ENCODE results near the gene NACAD.
"Not testable (repeated sequence)": the region's sequence is repeated elsewhere in the genome, so short reads cannot be mapped to it uniquely, and the experiment has no call there.

The NACAD gene

GRCh38 chr7:45050198-45050597 is 38.6 kb downstream of the NACAD start:
- FAIRE-seq: no peak

DNA sequence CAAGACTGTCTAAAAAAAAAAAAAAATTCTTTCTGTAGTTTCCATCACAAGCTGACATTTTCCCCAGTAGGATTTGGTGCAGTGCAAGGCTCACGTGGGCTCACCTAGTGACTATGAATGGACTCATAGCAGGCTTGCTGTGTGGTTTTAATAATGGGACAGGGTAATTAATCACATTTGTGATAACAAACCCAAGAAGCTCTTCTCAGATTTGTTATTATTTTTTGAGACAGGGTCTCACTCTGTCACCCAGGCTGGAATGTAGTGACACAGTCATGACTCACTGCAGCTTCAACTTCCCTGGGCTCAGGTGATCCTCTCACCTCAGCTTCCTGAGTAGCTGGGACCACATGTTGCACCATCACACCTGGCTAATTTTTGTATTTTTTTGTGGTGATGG is 40.0 kb downstream of the NACAD start:
- no peak for FAIRE-seq

DNA sequence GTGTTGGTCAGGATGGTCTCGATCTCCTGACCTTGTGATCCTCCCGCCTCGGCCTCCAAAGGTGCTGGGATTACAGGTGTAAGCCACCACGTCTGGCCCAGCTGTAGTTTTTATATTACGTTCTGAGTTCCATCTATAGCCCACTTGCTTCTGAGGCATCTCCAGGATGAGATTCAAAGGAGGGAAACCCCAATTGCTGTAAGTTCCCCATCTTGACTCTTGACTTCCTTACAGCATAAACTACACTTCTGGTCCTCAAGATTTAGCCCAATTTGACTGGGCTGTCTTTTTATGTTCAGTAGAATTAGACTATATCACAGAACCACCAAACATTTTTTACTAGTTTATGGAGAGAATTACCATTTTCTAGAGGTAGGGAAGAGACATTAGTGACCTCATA is 44.4 kb downstream of the NACAD start:
- no peak for FAIRE-seq

- FAIRE-seq: no peak
Observed at GRCh38 chr7:45039106-45039505, 49.7 kb downstream of the NACAD start.

- no peak for FAIRE-seq
Observed at GRCh38 chr7:45037876-45038275, 50.9 kb downstream of the NACAD start.

DNA sequence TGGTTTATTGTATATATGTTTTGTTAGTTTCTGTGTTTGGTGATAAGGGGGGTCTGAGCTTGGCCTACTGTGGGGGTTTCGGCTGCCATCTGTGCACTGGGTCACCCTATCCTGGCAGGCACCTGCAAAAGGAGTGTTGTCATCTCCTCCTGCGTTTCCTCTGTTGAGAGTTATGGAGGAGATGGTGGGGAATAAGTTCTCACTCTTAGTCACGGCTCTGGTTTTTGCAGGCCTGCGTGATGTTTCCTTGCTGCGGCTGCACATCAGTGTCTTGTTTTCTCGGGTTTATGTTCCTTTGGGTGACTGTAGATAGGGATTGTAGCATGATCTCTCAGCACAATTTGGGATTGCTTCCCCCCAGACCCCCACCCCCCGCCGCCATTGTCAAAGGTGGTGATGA is 52.0 kb downstream of the NACAD start:
- no peak for FAIRE-seq

- FAIRE-seq: no peak
Observed at GRCh38 chr7:45036317-45036716, 52.5 kb downstream of the NACAD start.

- FAIRE-seq: no peak
Observed at GRCh38 chr7:45035893-45036292, 52.9 kb downstream of the NACAD start.

DNA sequence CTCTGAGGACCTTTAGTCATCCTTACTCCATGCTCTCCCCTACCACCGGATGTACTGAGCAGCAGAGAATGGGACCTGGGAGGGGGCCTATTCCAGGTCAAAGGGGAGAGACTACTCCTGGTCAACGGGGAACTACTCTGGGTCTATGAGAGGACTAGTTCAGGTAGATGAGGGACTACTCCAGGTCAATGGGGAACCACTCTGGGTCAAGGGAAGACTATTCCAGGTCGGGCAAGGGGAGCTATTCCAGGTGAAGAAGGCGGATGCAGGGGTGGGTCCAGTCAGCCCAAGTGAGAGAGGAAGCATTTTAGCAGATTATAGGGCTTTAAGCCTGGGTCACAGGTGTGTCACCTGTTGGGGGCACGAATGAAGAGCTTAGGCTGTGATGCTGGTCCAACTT is 53.4 kb downstream of the NACAD start:
- no peak for FAIRE-seq

DNA sequence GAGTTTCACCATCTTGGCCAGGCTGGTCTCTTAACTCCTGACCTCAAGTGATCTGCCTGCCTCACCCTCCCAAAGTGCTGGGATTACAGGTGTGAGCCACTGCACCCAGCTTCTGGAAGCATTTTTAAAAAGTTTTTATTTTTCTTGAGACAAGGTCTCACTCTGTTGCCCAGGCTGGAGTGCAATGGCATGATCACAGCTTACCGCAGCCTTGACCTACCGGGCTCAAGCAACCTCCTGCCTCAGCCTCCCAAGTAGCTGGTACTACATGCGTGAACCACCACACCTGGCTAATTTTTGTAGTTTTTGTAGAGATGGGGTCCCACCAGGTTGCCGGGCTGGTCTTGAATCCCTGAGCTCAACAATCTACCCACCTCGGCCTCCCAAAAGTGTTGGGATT is 54.1 kb downstream of the NACAD start:
- FAIRE-seq: not testable (repeated sequence)

- FAIRE-seq: no peak
Observed at GRCh38 chr7:45033931-45034290, 54.9 kb downstream of the NACAD start.

- FAIRE-seq: no peak
Observed at GRCh38 chr7:45033261-45033930, 55.4 kb downstream of the NACAD start.

DNA sequence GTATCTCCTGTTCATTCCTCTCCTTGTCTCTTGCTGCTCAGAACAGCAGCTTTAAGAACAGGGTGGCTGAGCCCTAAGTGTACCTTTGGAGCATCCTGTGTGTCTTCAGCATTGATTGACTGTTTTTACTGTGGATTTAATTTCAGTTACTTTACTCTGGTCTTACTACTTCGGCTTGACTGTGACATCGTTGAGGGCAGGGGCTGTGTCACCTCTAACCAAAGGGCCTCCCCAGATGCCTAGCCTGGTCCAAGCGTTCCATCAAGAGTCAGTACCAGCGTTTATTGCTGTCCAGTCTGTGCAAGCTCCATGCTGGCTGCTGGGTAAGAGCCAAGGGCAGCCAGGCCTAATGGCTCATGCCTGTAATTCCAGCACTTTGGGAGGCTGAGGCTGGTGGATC is 56.3 kb downstream of the NACAD start:
- FAIRE-seq: no peak

DNA sequence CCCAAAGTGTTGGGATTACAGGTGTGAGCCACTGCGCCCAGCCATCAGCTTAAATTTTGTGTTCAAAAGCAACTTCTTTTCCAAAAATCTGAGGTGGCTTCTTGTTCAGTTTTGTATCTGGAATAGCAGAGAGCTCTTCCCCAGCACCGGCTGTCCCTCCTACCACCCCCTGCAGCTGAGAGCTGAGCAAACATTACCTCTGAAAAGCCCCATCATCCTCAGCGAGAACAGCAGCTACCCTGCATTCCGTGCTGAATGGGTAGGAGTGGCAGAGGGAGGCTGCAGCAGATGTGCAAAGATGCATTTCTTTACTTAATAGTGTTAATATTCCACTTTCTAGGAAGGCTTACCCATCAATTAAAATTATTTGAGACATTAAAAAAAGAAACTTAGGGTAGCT is 56.9 kb downstream of the NACAD start:
- FAIRE-seq: no peak

Data from G401.6 (cell line).